Measurements from ENCODE around the gene GOLT1B. TPM values are rescaled to one million over a fixed set of nuclear protein-coding genes. Genes with fewer than 3 reads are reported as not detected.

GOLT1B gene
- total RNA-seq, 1 donor from 2014 or later, result 18.2 TPM

DNA sequence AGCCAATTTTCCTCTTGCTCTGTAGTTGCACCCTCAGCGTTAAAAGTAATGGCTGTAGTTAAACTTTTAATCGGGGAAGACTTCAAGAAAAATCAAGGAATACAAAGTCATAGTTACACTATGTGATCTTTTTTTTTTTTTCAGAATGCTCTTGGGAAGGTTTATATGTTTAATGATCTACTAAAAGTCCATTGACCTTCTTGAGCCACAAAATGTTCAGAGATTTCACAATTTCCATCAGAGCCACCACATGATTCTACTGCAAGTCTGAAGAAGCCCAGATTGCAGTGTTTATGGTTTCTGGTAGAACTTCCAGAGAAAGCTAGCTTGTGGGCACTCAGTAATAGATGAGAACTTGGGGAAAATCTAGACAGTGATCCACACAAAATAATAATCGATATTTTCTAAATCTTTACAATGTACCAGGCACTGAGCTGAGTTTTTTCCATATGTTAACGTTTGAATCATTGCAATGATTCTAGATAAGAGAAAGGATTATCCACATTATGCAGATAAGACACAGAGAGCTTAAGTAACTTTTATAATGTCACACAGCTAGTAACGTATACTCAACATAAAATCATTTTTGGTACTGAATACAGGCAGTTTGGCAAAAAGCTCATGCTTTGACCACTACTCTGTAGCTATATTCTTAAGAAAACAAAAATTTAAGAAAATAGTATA lies 64.8 kb downstream of the GOLT1B start:
- no peak for DNase-seq (ENCODE audit: low read depth in 2 of 2)

DNA sequence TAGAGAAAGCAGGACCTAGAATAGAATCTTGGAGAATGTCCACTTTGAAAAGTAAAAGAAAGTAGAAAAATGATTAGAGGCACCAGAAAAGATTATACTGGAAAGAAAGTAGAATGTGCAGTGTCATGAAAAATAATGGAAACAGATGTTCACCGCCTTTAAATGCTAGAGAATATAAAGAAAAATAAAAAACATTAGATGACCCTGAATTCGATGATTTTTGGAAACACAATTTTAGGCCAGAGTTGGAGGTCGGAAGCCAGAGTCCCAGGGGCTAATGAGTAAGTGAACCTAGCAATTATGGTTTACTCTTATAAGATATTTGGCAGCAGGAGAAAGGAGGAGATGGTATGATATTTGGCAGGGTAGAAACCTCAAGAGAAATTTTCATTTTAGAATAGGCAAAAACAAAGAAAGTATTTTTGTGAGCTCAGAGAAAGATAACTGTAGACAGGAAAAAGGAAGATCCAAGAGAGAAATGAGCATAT lies 65.4 kb downstream of the GOLT1B start:
- no peak for DNase-seq (ENCODE audit: low read depth in 2 of 2)

Other genes starting within 250 kb of the GOLT1B start
- gene SLCO1A2, start 166.9 kb upstream of the GOLT1B start, total RNA-seq, result 0.26 TPM in 1 of 2 replicates, not detected in the other
- not detected in 2 replicates for gene IAPP, start 128.9 kb upstream of the GOLT1B start, total RNA-seq
- 4.6 and 5.3 TPM in 2 replicates for gene PYROXD1, start 64.1 kb upstream of the GOLT1B start, total RNA-seq
- gene RECQL, start 154 bp upstream of the GOLT1B start, total RNA-seq, result 76.5 and 95.1 TPM in 2 replicates
- gene SPX, start 24.5 kb downstream of the GOLT1B start, total RNA-seq, result not detected in 2 replicates
- not detected in 2 replicates for gene GYS2, start 103.1 kb downstream of the GOLT1B start, total RNA-seq
- gene LDHB, start 156.1 kb downstream of the GOLT1B start, total RNA-seq, result 137 and 253 TPM in 2 replicates

Data from dermis microvascular lymphatic vessel endothelial cell (primary cell).